Large intestine (tissue), 3 donors: Measurements from ENCODE around the gene GSG1L2. TPM values are rescaled to one million over a fixed set of nuclear protein-coding genes. Genes with fewer than 3 reads are reported as not detected.
A peak's percentile ranks its signal among the peaks of the same experiment; 100 is the strongest.

Experiments used
- DNase-seq, 2 donors: peaks; one replicate each; pipeline versions ENCODE4 v3.0.0 to v3.0.0-alpha.2; 2013
- H3K27ac ChIP-seq: one replicate; pipeline ENCODE4 v1.5.1; 2013; ENCODE audit warnings: low read length
- H3K27me3 ChIP-seq: 2 replicates; pipeline ENCODE4 v1.6.1; 2013; ENCODE audit warnings: low read length; ENCODE audit not compliant: control insufficient read depth, insufficient read depth
- H3K36me3 ChIP-seq: 2 replicates; pipeline ENCODE4 v1.6.1; 2013; ENCODE audit warnings: low read length; ENCODE audit not compliant: control insufficient read depth, insufficient read depth
- H3K4me1 ChIP-seq: one replicate; pipeline ENCODE4 v1.6.1; 2013; ENCODE audit warnings: low read length; ENCODE audit not compliant: control insufficient read depth, insufficient read depth
- H3K4me3 ChIP-seq: one replicate; pipeline ENCODE4 v1.5.1; 2013; ENCODE audit warnings: low read length
- H3K9me3 ChIP-seq: one replicate; pipeline ENCODE4 v1.6.1; 2013; ENCODE audit warnings: mild to moderate bottlenecking, low read depth, low read length, moderate library complexity; ENCODE audit not compliant: control insufficient read depth
- WGBS: methylation state at CpG from one replicate; pipeline ENCODE4 v1.1.5; 2013; ENCODE audit warnings: low lambda C conversion rate; ENCODE audit not compliant: insufficient coverage; 5-methylcytosine and 5-hydroxymethylcytosine counted together
- polyA plus RNA-seq: library from polyadenylated mRNA; unstranded; fragments of 120-200 nt; gene quantifications from one replicate; pipeline ENCODE4 v1.2.1, GENCODE V29; 2013

Gene GSG1L2
- polyA plus RNA-seq, 1 donor, result not detected

- WGBS, result no CpG with 5 or more reads among the region's 8 CpGs
- no peak overlapping the region for H3K27ac ChIP-seq
- H3K9me3 ChIP-seq, result no peaks in the 10 kb centered on the region
- no peaks in the 10 kb centered on the region for H3K36me3 ChIP-seq
- no peak for DNase-seq
- no peaks in the 10 kb centered on the region for H3K27me3 ChIP-seq
- H3K4me3 ChIP-seq, result no peak overlapping the region
- H3K4me1 ChIP-seq, result no peaks in the 10 kb centered on the region
These were observed 22.3 kb upstream of the GSG1L2 start for GRCh38 chr17:9844153-9844552.

- WGBS, result 100% methylated on average over 1 of the region's 14 CpGs
- H3K4me3 ChIP-seq, result no peak overlapping the region
- no peaks in the 10 kb centered on the region for H3K4me1 ChIP-seq
- H3K9me3 ChIP-seq, result no peaks in the 10 kb centered on the region
- no peaks in the 10 kb centered on the region for H3K36me3 ChIP-seq
- no peak for DNase-seq
- H3K27ac ChIP-seq, result no peak overlapping the region
- peaks cover 2% of the 10 kb centered on the region for H3K27me3 ChIP-seq
These were observed 21.5 kb upstream of the GSG1L2 start for GRCh38 chr17:9843152-9844010.

- H3K4me1 ChIP-seq, result no peaks in the 10 kb centered on the region
- peaks cover 2% of the 10 kb centered on the region for H3K27me3 ChIP-seq
- no peaks in the 10 kb centered on the region for H3K36me3 ChIP-seq
- H3K9me3 ChIP-seq, result no peaks in the 10 kb centered on the region
- DNase-seq, result peak; percentile 15 to 22
- peak overlapping the region; percentile 21 for H3K27ac ChIP-seq
- WGBS, result no CpG with 5 or more reads among the region's 14 CpGs
- no peak overlapping the region for H3K4me3 ChIP-seq
These were observed 20.3 kb upstream of the GSG1L2 start for GRCh38 chr17:9842057-9842758.

GRCh38 chr17:9839433-9839832, 17.6 kb upstream of the GSG1L2 start:
- no peaks in the 10 kb centered on the region for H3K36me3 ChIP-seq
- no peak for DNase-seq
- WGBS, result no CpG with 5 or more reads among the region's 4 CpGs
- no peaks in the 10 kb centered on the region for H3K4me1 ChIP-seq
- no peaks in the 10 kb centered on the region for H3K9me3 ChIP-seq
- H3K27ac ChIP-seq, result no peak overlapping the region
- peaks cover 2% of the 10 kb centered on the region for H3K27me3 ChIP-seq
- H3K4me3 ChIP-seq, result no peak overlapping the region

GRCh38 chr17:9837551-9838471, 15.9 kb upstream of the GSG1L2 start:
- Histone ChIP-seq H3K4me3 (no peak overlapping the region), H3K27me3 (peaks cover 2% of the 10 kb centered on the region), H3K4me1 (no peaks in the 10 kb centered on the region), H3K27ac (no peak overlapping the region), H3K36me3 (no peaks in the 10 kb centered on the region), H3K9me3 (no peaks in the 10 kb centered on the region)
- WGBS, result 80% methylated on average over 1 of the region's 11 CpGs
- DNase-seq, result peak in 1 of 2 donors; percentile 13

GRCh38 chr17:9833922-9834321, 12.0 kb upstream of the GSG1L2 start:
- no peak for DNase-seq
- Histone ChIP-seq H3K9me3 (no peaks in the 10 kb centered on the region), H3K27me3 (peaks cover 2% of the 10 kb centered on the region), H3K4me1 (no peaks in the 10 kb centered on the region), H3K27ac (no peak overlapping the region), H3K36me3 (no peaks in the 10 kb centered on the region), H3K4me3 (no peak overlapping the region)
- no CpG with 5 or more reads among the region's 4 CpGs for WGBS

- WGBS, result no CpG with 5 or more reads among the region's 2 CpGs
- no peak overlapping the region for H3K4me3 ChIP-seq
- no peak for DNase-seq
- no peaks in the 10 kb centered on the region for H3K9me3 ChIP-seq
- H3K27me3 ChIP-seq, result no peaks in the 10 kb centered on the region
- H3K4me1 ChIP-seq, result no peaks in the 10 kb centered on the region
- no peak overlapping the region for H3K27ac ChIP-seq
- no peaks in the 10 kb centered on the region for H3K36me3 ChIP-seq
These were observed 8.8 kb upstream of the GSG1L2 start for GRCh38 chr17:9830711-9831110.

GRCh38 chr17:9829343-9829742, 7.5 kb upstream of the GSG1L2 start:
- WGBS, result 79% methylated on average over 2 of the region's 2 CpGs
- H3K9me3 ChIP-seq, result no peaks in the 10 kb centered on the region
- no peak overlapping the region for H3K4me3 ChIP-seq
- H3K4me1 ChIP-seq, result no peaks in the 10 kb centered on the region
- H3K27ac ChIP-seq, result no peak overlapping the region
- no peaks in the 10 kb centered on the region for H3K27me3 ChIP-seq
- H3K36me3 ChIP-seq, result no peaks in the 10 kb centered on the region
- DNase-seq, result no peak

- 50% methylated on average over 2 of the region's 13 CpGs for WGBS
These were observed 6.7 kb upstream of the GSG1L2 start for GRCh38 chr17:9828296-9829295.

More at GRCh38 chr17:9828296-9829295, 6.7 kb upstream of the GSG1L2 start:
- Histone ChIP-seq H3K4me1 (no peaks in the 10 kb centered on the region), H3K4me3 (no peak overlapping the region), H3K9me3 (no peaks in the 10 kb centered on the region), H3K36me3 (no peaks in the 10 kb centered on the region), H3K27me3 (no peaks in the 10 kb centered on the region), H3K27ac (peak overlapping the region; percentile 23)
- no peak for DNase-seq
